Activated CD8-positive, alpha-beta memory T cell treated with anti-CD3 and anti-CD28 coated beads for 1 hour (primary cell): ENCODE measurements around the gene LMTK3.

Experiments used
- DNase-seq, 2 donors: peaks; one replicate each; pipeline ENCODE4 v3.0.0-alpha.2; 2020; ENCODE audit warnings: low read depth in 1 of 2; ENCODE audit errors: extremely low read depth in 1 of 2

LMTK3 gene

DNA sequence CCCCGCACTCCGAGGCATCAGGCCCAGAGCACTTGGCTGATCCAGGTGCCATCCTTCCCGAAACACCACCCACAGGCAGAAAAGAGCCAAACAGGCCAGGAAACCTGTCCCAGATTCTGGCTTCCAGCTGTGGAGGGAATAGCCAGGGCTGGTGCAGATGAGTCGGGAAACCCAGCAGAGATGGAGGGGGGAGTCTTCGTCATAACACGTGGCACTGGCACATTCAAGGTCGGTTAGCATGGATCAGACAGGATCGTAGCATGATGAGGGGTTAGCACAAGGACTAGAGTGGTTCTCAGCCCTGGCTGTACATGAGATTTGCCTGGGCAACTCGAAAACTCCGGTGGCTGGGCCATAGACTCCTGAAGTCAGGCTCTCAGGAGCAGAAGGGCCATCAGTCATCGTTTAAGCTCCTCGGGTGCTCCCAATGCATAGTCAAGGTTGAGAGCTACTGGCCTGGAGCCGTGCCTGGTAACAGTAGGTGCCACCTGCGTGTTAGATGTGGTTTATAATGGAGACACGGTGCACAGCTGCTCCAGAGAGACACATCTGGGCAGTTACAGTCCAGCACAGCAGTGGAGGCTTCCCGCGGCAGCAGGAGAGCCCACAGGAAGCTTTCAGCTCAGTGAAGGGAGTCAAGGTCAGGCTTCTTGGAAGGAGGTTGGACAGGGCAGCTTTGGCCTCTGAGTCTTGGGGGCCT lies 36.1 kb downstream of the LMTK3 start:
- no peak for DNase-seq

DNA sequence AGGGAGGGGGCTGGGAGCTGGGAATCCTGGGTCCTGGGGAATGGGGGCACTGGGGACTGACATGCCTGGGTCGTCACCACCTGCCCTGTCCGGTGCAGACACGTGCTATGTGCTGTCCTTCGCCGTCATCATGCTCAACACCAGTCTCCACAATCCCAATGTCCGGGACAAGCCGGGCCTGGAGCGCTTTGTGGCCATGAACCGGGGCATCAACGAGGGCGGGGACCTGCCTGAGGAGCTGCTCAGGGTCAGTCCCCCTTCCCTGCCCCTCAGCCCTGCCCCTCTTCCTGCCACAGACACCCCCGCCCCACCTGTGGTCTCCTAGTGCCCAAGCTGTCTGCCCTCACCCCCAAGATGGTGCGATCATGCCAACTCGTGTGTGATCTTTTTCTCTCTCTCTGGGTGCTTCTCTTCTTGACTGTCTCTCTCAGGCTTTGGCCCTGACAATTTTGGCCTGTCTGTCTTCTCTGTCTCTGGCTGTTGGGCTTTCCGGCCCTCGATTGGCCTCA lies 37.5 kb downstream of the LMTK3 start:
- no peak for DNase-seq

DNA sequence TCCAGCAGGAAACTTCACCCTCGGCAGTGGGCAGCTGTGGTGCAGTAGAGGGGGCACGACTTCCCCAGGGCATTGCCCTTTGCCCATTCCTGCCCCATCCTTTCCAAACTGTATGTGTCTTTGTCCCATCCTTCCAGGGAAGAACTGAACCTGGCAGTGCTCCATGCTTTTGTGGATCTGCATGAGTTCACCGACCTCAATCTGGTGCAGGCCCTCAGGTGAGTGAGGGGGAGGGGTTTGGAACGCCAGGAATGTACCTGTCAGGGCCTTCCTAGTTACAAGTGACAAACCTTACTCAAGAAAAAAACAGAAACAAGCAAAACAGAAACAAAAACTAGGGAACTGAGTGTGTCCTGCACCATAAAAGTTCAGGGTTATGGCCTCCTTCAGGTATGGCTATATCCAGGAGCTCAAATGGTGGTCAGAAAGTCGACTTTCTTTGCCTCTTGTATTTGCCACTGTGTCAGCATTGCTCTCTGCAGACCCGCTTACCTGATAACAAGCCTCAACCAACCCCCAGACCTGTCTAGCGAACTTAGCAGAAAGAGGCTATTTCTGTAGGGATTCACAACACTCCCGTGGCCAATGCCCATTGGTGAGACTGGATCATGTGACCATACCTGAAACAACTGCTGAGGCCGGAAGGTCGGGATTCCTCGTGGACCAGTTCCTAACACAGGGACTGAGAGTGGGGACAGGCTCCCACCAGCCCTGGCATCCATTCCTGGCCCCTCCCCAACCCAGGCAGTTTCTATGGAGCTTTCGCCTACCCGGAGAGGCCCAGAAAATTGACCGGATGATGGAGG lies 38.3 kb downstream of the LMTK3 start:
- DNase-seq, result no peak

DNA sequence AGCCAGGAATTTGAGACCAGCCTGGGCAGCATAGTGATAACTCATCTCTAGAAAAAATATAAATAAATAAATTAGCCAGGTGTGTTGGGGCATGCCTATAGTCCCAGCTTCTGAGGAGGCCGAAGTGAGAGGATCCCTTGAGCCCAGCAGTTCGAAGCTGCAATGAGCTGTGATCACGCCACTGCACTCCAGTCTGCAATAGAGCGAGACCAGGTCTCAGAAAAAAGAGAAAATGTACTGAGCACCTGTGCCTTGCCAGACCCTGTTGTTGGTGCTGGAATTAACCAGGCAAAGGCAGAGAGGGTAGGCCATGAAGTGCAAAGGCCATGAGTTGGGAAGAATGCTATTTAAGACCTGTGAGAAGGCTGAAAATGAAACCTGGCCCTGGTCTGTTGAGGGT lies 39.8 kb downstream of the LMTK3 start:
- DNase-seq, result no peak

DNA sequence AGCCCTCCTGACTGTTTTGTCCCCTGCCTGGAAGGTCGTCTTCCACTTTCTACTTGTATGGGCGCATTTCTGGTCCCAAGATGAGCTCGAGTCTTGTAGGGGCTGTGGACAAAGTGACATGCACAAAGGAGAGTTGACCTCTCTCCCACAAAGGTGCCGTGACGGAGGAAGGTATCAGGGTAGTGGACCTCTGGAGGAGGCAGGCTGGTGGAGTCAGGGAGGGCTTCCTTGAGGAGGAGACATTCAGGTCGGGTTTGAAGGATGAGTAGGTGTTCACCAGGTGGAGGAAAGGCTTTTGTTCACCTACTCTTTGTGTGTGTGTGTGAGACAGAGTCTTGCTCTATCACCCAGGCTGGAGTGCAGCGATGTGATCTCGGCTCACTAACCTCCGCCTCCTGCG lies 40.8 kb downstream of the LMTK3 start:
- no peak for DNase-seq

DNA sequence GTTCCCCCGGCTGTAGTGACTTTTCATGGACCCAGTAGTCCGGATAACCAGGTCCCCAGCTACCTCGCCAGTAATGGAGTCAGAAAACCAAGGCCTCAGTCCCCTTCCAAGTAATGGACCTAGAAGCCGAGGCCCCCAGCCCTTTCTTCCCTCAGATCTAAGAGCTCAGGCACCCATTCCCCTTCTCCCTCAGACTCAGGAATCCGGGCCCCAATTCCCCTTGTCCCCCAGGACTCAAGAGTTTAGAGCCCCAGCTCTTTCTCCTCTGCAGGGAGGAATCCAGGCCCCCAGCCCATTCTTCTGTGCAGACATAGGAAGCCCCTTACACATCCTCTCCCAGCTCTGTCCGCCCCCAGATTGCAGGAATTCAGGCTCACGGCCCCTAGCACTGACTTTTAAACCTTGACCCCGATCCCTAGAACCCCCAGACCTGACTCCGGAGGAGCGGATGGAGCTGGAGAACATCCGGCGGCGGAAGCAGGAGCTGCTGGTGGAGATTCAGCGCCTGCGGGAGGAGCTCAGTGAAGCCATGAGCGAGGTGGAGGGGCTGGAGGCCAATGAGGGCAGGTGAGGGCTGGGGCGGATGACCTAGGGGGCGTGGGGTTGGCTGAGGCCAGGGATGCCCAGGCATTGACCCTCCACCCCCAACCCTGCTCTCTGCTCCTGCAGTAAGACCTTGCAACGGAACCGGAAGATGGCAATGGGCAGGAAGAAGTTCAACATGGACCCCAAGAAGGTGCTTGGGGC lies 41.5 kb downstream of the LMTK3 start:
- no peak for DNase-seq

DNA sequence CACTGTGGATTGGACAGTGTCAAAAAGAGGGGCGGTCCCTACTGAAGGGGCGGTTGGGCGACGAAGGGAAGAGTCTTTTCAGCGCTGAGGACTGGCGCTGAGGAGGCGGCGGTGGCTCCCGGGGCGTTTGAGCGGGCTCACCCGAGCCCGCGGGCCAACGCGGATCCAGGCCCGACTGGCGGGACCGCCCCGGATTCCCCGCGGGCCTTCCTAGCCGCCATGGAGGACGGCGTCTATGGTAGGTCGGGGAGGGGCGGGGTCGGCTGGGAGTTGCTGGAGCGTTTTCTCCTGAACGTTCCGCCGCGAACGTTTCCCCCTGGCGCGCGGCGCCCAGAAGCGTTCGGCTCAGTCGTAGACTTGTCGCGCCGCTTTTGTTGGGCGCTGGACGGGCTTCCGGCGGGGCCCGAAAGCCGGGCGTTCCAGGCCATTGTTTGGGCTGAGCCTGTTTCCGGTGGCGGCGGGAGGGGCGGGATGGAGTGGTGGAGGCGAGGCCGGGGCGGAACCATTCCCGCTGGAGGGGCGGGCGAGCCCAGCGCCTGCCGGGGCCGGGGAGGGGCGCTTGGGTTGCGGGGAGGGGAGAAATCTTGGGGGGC lies 42.2 kb downstream of the LMTK3 start, which contains the start of gene CYTH2:
Gene CYTH2 (plus strand): TSS at position 81 of the 593 bp plus-strand sequence. CDS start 139 bp downstream, at position 220.
- DNase-seq, result peak in 1 of 2 donors; percentile 43

DNA sequence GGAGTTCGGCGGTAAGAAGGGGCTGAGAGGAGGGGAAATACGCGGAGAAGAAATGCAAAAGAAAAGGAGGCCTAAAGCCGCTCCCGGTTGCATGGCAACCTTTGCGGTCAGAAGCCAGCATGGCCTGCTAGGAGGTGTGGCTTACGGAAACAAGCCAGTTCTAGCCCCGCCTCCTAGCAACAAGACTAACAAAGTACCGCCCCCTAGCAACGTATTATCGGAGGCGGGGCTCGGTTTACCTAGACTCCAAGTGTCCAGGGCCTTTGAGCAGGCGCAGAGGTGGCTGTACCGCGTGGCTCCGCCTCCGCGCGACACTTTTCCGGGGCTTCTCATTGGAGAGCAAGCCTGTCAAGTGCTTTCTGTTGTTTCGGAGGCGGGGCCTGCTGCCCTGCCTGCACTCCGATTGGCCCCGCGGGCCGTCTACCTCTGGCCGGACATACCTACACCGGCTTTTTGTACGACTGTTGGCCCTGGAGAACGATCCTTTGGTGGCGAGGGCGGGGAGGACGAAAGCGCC lies 42.8 kb downstream of the LMTK3 start:
- DNase-seq, result peak; percentile 96 to 99

DNA sequence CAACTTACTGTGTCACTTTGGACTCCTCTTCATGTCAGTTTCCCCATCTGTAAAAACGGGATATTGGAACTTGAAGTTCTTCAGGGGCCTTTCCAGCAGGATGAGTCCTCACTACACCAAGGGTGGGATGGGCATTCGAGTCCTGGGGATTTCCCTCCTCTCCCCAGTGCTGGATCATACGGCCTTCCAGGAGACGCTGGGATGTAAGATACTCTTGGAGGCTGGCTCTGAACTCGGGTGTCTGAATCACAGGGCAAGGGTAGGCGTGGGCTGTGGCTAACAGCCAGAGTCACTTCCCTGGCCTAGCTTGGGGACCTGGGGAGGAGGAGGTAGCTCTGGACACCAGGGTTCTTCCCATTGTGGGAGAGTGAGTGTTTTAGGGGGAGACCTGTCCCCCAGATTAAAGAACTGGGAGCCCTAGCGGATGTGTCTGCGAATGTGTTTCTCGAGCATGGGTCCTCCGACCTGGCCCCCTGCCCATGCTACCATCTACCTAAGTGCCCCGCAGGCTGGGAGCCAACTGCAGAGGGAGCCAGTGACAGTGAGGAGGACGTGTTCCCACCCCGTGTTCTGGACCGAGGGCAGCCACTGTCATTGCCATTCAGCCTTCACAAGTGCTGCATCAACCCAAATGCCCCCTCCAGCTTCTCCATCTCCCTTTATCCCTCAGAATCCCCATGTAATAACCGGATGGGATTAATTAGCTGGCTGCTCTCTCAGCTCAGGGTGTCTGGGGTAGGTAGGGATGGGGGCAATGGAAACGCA lies 44.9 kb downstream of the LMTK3 start:
- no peak for DNase-seq

DNA sequence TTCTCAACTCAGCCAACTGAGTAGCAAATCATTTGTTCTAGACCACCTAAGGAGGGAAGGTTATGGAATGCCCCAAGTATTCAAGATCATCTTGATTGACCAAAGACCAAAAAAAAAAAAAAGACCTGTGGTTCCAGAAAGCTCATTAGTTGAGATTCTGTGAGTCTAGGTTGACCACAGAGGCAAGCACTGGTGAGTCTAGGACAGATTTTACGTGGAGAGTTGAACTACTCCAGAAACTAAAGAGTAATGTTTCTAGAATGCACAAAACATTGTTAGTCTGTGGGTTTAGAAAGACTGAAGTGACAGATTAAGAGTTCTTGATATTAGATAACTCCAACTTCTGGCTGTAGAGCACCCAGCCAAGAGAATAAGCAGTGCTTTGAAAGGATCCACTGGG lies 46.4 kb downstream of the LMTK3 start:
- DNase-seq, result no peak

DNA sequence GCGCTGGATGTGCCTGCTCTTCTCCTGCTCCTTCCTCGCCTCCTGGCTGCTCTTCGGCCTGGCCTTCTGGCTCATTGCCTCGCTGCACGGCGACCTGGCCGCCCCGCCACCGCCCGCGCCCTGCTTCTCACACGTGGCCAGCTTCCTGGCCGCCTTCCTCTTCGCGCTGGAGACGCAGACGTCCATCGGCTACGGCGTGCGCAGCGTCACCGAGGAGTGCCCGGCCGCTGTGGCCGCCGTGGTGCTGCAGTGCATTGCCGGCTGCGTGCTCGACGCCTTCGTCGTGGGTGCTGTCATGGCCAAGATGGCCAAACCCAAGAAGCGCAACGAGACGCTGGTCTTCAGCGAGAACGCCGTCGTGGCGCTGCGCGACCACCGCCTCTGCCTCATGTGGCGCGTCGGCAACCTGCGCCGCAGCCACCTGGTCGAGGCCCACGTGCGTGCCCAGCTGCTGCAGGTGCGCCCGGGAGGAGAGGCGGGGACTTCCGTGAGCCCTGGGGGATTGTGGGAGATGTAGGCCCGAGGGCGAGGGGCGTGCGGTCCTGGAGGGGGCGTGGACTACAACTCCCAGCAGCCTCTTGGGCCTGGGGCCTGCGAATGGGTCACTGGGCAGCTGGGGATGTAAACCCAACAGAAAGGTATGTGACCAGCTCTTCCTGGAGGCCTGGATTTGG lies 49.5 kb downstream of the LMTK3 start:
- no peak for DNase-seq

DNA sequence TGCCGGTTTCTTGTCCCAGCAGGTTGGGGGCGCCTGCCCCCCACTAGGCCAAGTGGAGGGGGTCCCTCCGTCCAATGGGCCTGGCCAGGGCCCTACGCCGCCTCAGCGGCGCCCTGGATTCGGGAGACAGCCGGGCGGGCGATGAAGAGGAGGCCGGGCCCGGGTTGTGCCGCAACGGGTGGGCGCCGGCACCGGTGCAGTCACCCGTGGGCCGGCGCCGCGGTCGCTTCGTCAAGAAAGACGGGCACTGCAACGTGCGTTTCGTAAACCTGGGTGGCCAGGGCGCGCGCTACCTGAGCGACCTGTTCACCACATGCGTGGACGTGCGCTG lies 50.0 kb downstream of the LMTK3 start:
- no peak for DNase-seq

DNA sequence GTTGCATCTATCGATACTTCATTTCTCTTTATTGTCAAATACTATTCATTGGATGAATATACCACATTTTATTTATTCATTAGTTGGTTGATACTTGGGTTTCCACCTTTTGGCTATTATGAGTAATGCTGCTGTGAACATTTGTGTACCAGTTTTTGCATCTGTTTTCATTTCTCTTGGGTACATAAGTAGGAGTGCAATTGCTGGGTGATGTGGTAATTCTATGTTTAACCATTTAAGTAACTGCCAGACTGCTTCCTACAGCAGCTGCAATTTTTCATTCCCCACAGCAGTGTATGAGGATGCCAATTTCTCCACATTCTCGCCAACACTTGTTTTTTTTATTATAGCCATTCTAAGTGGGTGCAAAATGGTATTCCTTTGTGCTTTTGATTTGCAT lies 53.6 kb downstream of the LMTK3 start:
- no peak for DNase-seq

DNA sequence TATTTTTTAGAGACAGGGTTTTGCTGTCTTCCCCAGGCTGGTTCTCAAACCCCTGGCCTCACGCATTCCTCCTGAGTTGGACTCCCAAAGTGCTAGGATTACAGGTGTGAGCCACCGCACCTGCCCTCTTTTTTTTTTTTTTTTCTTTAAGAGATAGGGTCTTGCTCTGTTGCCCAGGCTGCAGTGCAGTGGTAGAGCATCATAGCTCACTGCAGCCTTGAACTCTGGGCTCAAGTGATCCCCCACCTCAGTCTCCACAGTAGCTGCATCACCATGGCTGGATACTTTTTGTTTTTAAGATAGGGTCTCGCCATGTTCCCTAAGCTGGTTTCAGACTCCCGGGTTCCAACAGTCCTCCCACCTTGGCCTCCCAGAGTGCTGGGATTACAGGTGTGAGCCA lies 54.8 kb downstream of the LMTK3 start:
- no peak for DNase-seq

DNA sequence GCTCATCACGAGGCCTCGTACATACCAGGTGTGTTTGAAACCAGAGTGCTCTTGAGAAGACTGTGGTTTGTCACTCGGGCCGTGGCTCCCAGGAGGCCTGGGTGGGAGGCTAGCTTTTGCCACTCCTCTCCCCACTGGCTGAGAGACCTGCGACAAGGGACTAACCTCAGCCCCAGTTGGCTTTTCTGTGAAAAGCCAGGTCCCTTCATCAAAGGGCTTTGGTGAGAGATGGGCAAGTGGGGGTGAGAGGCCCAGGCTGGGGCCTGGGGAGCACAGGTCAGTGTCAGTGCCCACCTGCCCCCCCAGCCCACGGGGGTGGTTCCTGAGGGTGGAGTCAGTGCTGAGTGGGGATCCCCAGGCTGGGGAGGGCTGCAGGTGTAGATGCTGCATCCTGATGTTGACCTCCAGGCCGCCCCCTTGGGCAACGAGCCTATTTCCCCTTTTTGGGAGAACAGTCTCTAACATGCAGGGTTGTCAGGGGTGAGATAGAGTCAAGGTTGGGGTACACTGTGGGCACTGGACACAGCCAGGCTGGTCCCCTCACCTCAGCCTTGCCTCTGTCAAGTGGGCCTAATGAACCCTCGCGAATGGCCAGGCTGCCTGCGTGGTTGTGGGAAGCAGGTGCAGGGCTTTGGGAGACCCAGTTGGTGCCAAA lies 55.6 kb downstream of the LMTK3 start:
- no peak for DNase-seq

DNA sequence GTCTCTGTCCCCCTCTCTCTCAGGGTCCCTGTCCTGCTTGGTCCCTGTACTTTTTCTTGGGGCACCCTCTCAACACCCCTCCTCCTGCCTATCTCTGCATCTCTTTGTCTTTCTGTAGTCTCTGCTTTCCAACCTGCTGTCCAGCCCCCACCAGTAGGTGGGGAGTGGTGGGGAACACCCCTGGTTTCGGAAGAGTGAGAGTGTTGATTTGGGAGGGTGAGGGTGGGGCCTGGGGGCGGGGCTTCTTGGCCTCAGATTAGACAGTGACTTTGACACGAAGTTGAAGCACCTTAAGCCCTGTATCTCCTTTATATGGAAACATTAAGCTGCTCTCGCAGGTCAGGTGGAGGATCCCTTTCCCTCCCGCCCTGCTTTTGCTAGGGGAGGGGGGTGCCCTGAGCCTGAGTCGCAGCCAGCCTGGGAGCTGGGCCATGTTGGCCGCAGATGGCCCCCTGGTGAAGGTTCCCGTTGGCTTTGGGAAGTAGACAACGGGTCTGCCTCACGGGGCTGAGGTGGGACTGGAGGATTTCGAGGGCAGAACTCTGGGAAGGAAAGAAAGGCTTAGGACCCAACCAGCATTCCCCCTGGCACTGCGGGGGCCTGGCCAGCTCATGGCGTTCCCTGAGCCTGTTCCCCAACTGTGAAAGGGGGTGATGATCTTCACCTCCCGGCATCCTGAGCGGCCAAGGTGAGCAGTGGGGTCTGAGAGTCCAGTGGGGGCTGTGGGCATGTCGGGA lies 56.3 kb downstream of the LMTK3 start, which contains the start of gene KCNJ14:
Gene KCNJ14 (plus strand): TSS at position 404 of the 737 bp plus-strand sequence. CDS start 6,151 bp downstream, outside the sequence.
- DNase-seq, result no peak

DNA sequence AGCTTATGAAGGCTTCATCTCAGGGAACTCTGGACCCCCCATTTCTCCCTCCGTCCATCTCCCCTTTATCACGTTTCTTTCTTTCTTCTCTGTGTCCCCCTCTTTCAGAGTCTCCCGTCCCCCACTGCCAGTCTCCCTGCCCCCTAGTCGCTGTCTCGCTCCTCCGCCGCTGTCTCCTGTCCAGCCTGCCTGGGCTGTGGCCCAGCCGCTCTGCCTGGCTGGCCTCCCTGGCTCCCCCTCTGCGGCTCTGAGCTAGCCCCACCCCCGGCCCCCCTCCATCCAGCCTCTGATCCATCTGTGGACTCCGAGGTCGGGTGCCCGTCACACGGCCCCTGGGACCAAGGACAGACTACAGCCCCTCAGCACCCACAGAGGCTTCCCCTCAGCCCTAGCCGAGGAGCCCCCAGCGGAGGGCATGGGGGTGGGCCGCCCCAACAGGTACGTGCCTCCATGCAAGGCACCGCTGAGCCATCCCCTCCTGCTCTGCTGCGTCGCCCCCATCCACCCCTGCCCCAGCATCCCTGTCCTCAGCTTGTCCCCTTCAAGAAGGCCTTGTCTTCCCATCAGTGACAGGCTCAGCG lies 57.4 kb downstream of the LMTK3 start:
- DNase-seq, result no peak
